ENCODE results near the gene MGAT5B.
"Not testable (repeated sequence)": the region's sequence is repeated elsewhere in the genome, so short reads cannot be mapped to it uniquely, and the experiment has no call there.

The MGAT5B gene

GRCh38 chr17:76956846-76957540 lies 88.8 kb downstream of the MGAT5B start:
- intact Hi-C loops (cut with DNase I) = no loop called here
- peak in 4 of 42 donors; percentile 19 to 46 (median 37) for DNase-seq

- intact Hi-C loops (cut with DNase I) = no loop called here
- DNase-seq = peak in 32 of 42 donors; percentile 21 to 84 (median 56)
Measured at GRCh38 chr17:76957678-76958464, 89.7 kb downstream of the MGAT5B start.

DNA sequence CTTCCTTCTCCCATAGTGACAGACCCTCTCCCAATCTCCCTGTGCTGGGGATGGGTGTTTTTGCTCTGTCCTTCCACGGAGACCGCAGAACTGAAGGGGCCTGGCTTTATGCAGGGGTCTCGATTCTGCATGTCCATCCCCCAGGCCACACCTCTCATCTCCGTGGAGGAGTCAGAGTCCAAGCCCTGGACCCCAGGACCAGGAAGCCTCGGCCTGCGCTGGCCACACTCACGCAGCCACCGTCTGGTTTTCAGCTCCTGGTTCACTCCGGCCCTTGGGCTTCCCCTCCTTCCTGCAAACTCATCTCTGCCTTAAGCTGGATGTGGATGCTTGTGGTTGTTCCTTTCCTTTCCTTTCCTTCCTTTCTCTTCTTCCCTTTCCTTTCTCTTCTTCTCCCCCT lies 90.8 kb downstream of the MGAT5B start:
- intact Hi-C loops (cut with DNase I) = no loop called here
- peak in 1 of 42 donors; percentile 6 for DNase-seq

DNA sequence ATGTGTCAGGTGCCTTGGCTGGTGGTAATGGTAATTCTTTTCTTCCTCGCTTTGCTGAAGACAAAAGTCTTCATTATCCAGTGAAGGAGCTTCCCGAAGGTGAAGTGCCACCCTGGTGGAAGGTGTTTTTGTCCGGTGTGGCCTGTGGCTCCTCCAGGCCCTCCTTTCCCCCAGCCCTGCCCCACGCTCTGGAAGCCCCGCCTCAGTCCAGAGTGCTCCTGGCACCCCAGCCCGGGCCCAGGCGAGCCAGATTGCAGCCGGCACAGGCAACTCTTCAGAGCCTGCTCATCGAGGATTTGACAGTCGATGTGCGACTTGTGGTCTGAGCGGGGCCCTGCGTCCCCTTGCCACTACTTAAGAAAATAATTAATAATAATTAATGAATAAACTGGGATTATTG lies 93.7 kb downstream of the MGAT5B start:
- DNase-seq = no peak
- intact Hi-C loops (cut with DNase I) = no loop called here

GRCh38 chr17:76962858-76963257 lies 94.7 kb downstream of the MGAT5B start:
- DNase-seq = no peak
- intact Hi-C loops (cut with DNase I) = no loop called here

GRCh38 chr17:76966016-76966415 lies 97.8 kb downstream of the MGAT5B start:
- intact Hi-C loops (cut with DNase I) = no loop called here
- no peak for DNase-seq

DNA sequence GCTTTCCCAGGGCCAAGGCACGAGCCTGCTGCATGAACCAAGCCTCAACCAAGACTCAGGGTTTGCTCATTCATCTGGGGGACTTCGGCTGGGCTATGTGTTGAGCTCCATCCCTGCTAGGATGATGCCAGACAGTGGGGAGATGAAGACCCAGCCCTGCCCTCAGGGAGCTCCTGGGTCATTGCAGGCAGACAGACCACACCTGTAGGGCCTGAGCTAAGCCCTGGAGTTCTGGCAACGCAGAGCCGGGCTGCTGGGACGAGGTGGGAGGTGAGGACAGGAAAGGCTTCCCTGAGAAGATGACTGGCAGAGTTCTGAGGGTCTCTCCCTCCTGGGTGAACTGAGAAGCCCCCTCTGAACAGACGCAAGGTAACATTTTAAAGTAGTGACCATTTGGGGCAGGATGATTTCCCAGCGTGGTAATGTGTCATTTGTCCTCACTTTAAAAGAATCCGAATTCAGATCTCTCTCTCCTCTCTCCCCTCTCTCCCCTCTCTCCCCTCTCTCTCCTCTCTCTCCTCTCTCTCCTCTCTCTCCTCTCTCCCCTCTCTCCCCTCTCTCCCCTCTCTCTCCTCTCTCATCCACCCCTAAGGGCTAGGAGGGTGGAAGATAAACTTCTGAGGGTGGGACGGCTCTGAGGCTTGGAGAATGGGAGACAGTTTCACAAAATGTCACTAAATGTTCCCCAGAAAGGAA lies 98.4 kb downstream of the MGAT5B start:
- intact Hi-C loops (cut with DNase I) = no loop called here
- no peak for DNase-seq

DNA sequence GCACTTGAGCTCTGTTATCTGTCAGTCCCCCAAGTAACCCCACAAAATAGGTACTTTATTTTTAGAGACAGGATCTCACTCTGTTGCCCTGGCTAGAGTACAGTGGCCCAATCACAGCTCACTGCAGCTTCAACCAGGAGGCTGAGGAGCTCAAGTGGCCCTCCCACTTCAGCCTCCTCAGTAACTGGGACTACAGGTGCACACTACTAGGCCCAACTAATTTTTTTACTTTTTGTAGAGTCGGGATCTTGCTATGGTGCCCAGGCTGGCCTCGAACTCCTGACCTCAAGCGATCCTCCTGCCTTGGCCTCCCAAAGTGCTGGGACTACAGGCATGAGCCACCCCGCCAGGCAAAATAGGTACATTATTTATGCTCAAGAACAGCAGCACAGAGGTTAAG lies 99.6 kb downstream of the MGAT5B start:
- intact Hi-C loops (cut with DNase I) = no loop called here
- no peak for DNase-seq

GRCh38 chr17:76968707-76969597 lies 100.7 kb downstream of the MGAT5B start:
- peak in 3 of 42 donors; percentile 25 to 50 (median 30) for DNase-seq
- intact Hi-C loops (cut with DNase I) = no loop called here

DNA sequence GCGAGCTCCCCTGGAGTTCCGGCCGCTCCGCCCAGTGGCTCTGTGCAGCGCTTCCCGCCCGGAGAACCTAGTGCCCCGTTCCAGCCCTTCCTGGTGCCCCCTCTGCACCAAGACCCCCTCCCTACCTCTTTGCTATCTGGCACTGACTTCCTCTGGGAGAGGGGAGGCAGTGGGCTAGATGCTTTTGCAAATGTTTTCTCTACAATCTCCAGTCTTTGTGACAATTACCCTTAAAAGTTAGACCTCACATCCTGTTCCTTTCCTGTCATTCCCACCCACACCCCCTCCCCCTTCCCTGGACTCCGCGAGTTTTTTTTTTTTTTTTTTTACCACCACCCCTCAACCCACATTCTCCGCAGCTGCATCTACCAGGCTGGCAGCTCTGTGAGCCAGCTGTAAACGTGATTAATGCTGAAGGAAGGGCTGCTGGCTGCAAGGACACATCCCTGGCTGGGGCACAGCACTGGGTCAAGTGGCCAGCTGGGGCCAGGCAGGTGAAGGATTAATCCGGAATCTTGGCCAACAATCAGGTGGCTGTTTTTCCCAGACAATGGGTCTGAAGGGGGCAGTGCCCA lies 101.5 kb downstream of the MGAT5B start:
- intact Hi-C loops (cut with DNase I) = no loop called here
- DNase-seq = peak in 3 of 42 donors; percentile 14 to 26 (median 25)

DNA sequence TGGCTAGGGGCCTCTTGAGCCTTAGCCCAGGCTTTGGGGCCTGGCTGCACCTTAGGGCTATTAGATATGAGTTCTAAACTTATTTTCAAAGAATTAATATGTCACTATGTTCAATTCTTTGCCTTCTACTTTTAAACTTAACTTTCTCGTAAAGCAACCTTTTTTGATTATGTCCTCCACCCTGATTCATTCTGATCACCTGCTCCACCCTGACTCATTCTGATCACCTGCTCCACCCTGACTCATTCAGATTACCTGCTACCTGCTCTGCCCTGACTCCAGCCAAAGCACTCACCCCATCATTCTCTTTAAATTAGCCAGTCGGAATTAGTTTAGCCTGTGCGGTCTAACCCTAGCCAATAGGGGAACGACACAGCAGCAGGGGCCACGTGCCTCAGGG lies 102.0 kb downstream of the MGAT5B start:
- peak in 18 of 42 donors; percentile 40 to 77 (median 56) for DNase-seq
- intact Hi-C loops (cut with DNase I) = not testable (repeated sequence)

DNA sequence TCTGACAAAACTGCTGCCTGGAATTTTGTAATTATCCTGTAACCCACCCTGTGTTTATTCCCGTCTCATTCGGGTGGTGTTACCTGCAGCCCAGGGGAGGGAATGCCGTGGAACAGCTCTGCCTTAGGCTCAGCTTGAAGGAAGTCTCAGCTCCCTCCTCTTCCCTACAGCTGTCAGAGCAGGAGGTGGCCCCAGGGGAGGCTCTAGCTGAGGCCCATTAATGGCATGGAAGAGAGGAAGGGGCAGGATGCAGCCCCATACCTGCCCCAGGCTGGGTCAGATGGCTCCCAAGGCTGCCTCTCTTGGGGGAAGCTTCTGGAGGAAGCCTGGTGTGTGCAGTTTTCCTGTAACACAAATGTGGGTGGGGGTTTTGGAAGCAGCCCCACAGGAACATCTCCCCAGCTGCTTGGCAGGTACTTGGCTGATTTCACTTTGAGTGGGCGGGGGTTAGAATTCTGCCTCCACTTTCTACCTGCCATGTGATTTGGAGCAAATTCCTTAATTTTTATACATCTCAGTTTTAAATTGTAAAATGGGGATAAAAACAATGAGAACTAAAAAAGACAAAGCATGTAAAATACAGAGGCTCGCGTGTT lies 103.9 kb downstream of the MGAT5B start:
- intact Hi-C loops (cut with DNase I) = no loop called here
- DNase-seq = peak in 35 of 42 donors; percentile 21 to 86 (median 60)

- DNase-seq = peak in 3 of 42 donors; percentile 28 to 46 (median 38)
- intact Hi-C loops (cut with DNase I) = no loop called here
Measured at GRCh38 chr17:76973040-76973439, 104.8 kb downstream of the MGAT5B start.

GRCh38 chr17:76974721-76975120 lies 106.5 kb downstream of the MGAT5B start:
- no peak for DNase-seq
- intact Hi-C loops (cut with DNase I) = no loop called here

DNA sequence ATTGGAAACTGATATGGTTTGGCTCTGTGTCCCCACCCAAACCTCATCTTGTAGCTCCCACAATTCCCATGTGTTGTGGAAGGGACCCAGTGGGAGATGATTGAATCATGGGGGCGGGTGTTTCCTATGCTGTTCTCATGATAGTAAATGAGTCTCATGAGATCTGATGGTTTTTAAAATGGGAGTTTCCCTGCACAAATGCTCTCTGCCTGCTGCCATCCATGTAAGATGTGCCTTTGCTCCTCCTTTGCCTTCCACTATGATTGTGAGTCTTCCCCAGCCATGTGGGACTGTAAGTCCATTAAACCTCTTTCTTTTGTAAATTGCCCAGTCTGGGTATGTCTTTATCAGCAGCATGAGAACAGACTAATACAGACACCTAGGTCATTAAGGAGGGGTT lies 109.8 kb downstream of the MGAT5B start:
- DNase-seq; intact Hi-C loops (cut with DNase I): not testable (repeated sequence)

DNA sequence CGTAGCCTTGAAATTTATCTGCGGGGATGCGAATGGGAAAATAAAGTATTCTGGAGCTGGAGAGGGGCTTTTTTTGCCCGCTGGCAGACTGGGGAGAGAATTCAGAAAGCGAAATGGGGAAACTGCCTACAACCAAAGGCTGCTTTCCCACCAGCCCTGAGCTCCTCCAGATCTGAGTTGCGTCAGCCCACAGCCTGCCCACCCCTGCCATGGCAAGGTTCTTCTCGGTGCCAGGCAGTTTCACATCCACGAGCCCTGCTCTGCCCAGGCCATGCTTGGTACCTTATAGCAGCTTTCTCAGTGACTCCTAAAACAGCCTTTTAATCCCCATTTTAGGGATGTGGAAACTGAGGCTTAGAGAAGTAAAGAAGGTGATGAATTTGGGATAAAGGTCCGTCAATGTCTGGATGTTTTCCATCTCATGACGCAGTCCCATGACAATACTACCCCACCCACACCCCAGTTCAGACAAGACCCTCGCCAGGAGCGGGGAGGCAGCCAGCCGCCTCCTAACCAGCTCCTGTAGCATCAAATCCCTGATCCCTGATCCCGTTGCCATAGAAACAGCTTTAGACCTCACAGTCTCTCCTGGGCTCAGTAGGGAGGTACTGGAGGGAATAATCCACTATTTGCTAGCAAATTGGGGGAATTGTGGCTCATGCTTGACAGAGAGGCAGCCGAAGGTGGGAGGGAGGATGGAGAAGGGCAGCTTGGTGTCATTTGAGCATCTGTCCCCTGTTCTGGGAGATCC lies 113.5 kb downstream of the MGAT5B start:
- DNase-seq = peak in 30 of 42 donors; percentile 11 to 88 (median 49)
- intact Hi-C loops (cut with DNase I) = no loop called here

DNA sequence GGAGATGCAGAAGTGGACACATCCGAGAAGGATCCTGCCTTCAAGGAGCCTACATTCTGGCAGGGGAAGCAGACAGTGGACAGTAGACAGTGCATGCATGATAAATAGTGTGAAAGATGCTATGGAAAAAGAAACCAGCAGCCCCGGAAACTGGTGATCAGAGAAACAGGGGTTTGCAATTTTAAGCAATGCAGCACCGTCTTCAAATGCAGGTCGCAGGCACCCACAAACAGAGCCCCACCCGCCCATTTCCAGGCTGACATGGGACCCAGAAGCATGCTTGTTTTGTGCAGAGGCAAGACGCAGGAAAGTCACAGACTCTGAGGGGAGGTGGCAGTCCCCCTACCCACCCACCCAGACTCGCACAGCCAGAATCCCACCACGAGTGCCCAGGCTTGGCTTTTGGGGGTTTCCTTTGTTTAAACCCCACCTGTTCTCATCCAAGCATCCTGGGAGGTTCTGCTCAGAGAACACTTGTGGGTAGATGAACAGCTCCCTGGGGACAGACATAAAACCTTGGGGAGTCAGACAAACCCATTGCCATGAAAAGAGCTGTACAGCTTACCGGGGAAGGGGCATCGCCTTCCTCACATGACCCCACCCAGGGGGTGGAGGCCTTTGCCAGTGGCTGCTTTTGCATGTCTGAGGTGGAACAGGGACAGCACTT lies 114.3 kb downstream of the MGAT5B start:
- intact Hi-C loops (cut with DNase I) = no loop called here
- peak in 10 of 42 donors; percentile 11 to 51 (median 24) for DNase-seq
